Bronchus fibroblast of lung (primary cell): Measurements from ENCODE around the gene RAB11A. TPM values are rescaled to one million over a fixed set of nuclear protein-coding genes. Genes with fewer than 3 reads are reported as not detected.

Experiments used
- total RNA-seq: library from RNA; depleted of rRNA; stranded (reverse); fragments of >200 nt; gene quantifications from 2 replicates; pipeline ENCODE4 v1.2.3, GENCODE V29; 2015

Gene RAB11A
- total RNA-seq: 168 and 172 TPM in 2 replicates

GRCh38 chr15:65869126-65869953 is at the start of gene RAB11A:
Gene RAB11A, plus strand, starts transcription at chr15:65869491. Its CDS starts 95 bp downstream, at chr15:65869586.

Other genes starting within 250 kb of the RAB11A start
- 6.1 and 7.7 TPM in 2 replicates for gene SLC24A1, start 247.6 kb upstream of the RAB11A start, total RNA-seq
- 6.5 and 8.2 TPM in 2 replicates for gene DENND4A, start 77.2 kb upstream of the RAB11A start, total RNA-seq